A549 (cell line): ENCODE results near the gene CFAP77. TPM values are rescaled to one million over a fixed set of nuclear protein-coding genes. Genes with fewer than 3 reads are reported as not detected.

Experiments used
- ATAC-seq, 2 experiments: fragments of 200-7000 bp in 1 of 2; fragments of >200 bp in 1 of 2; cut with Nextera tagmentation in 1 of 2; cut with Tn5 transposase in 1 of 2; 3 replicates each; pipeline versions ENCODE4 v1.8.0 to v1.9.1; 2018 to 2020; ENCODE audit warnings: mild to moderate bottlenecking in 1 of 2, moderate library complexity in 1 of 2
- CTCF ChIA-PET: fragments of 300-600 bp; sonication (Branson Sonifier 250); formaldehyde crosslinking; extraction: SDS; loops from one replicate; lab custom pipeline; 2021; ENCODE audit warnings: antibody characterized with exemption, inconsistent platforms; lab: Yijun Ruan, JAX
- POLR2A ChIA-PET: fragments of 350-600 bp; formaldehyde crosslinking; extraction: SDS; loops from one replicate; lab custom pipeline; 2021; ENCODE audit warnings: antibody characterized with exemption, inconsistent platforms; lab: Yijun Ruan, JAX
- DNase-seq, 2 experiments: peaks; one replicate each; pipeline versions ENCODE4 v3.0.0 to v3.0.0-alpha.2; 2011 to 2016; ENCODE audit warnings: low read depth in 1 of 2, low spot score in 1 of 2
- FAIRE-seq: peaks from 2 replicates; lab custom pipeline; 2011; peaks lifted over from hg19 to GRCh38; lab: Jason Lieb, UNC
- H3K27ac ChIP-seq, 2 experiments: fragments of >200 bp; sonication (Bioruptor Twin); formaldehyde crosslinking; 3 replicates each; pipeline ENCODE4 v1.5.1; 2016 to 2017
- H3K4me1 ChIP-seq: fragments of >200 bp; sonication (Bioruptor Twin); formaldehyde crosslinking; 3 replicates; pipeline ENCODE4 v1.6.1; 2016
- H3K4me2 ChIP-seq: fragments of >200 bp; sonication (Bioruptor Twin); formaldehyde crosslinking; 3 replicates; pipeline ENCODE4 v1.6.1; 2016
- H3K4me3 ChIP-seq: fragments of >200 bp; sonication (Bioruptor Twin); formaldehyde crosslinking; 3 replicates; pipeline ENCODE4 v1.5.1; 2016
- H3K9me3 ChIP-seq: fragments of >200 bp; sonication (Bioruptor Twin); formaldehyde crosslinking; 3 replicates; pipeline ENCODE4 v1.6.1; 2016
- CHD4 ChIP-seq: fragments of 200-600 bp; sonication (generic); IDR thresholded peaks from 2 replicates; pipeline ENCODE4 v1.6.1; 2016; ENCODE audit warnings: antibody characterized with exemption, mild to moderate bottlenecking, borderline replicate concordance
- EHMT2 ChIP-seq: fragments of 200-600 bp; sonication (generic); IDR thresholded peaks from 2 replicates; pipeline ENCODE4 v1.6.1; 2016; ENCODE audit warnings: antibody characterized with exemption, low read depth, mild to moderate bottlenecking, moderate library complexity
- ESRRA ChIP-seq: fragments of 150-350 bp; IDR thresholded peaks from 2 replicates; pipeline ENCODE4 v1.6.1; 2014; ENCODE audit warnings: mild to moderate bottlenecking, low read length, borderline replicate concordance
- GATA3 ChIP-seq: IDR thresholded peaks from 2 replicates; pipeline ENCODE4 v1.6.1; 2012; ENCODE audit warnings: borderline replicate concordance
- HDAC2 ChIP-seq: fragments of 200-600 bp; sonication (generic); IDR thresholded peaks from 2 replicates; pipeline ENCODE4 v1.6.1; 2016
- HEYL ChIP-seq: fragments of 250-450 bp; sonication (Bioruptor Pico); IDR thresholded peaks from 2 replicates; pipeline ENCODE4 v1.8.0; 2021; ENCODE audit warnings: mild to moderate bottlenecking, moderate library complexity
- HOXA7 ChIP-seq: fragments of 250-450 bp; sonication (Bioruptor Pico); IDR thresholded peaks from 2 replicates; pipeline ENCODE4 v1.5.0; 2020; ENCODE audit warnings: mild to moderate bottlenecking, moderate library complexity
- HOXB13 ChIP-seq: fragments of 250-450 bp; sonication (Bioruptor Pico); IDR thresholded peaks from 2 replicates; pipeline ENCODE4 v1.5.0; 2020; ENCODE audit warnings: low read depth, mild to moderate bottlenecking, moderate library complexity
- MYC ChIP-seq: IDR thresholded peaks from 2 replicates; pipeline ENCODE4 v1.6.1; 2012; ENCODE audit warnings: mild to moderate bottlenecking, inconsistent platforms, low read length, improper control_type of control experiment, borderline replicate concordance
- NPAS2 ChIP-seq: fragments of 250-450 bp; sonication (Bioruptor Pico); IDR thresholded peaks from 2 replicates; pipeline ENCODE4 v1.8.0; 2022; ENCODE audit warnings: mild to moderate bottlenecking, moderate library complexity, borderline replicate concordance
- POLR2AphosphoS2 ChIP-seq: conservative IDR thresholded peaks from 2 replicates; pipeline ENCODE4 v1.6.1; 2012; ENCODE audit warnings: low read length, improper control_type of control experiment, inconsistent platforms
- RAD21 ChIP-seq, 2 experiments: fragments of >200 bp in 1 of 2; sonication (Bioruptor Twin) in 1 of 2; formaldehyde crosslinking in 1 of 2; IDR thresholded peaks in 1 of 2; conservative IDR thresholded peaks in 1 of 2; 2 replicates in 1 of 2; 3 replicates in 1 of 2; pipeline ENCODE4 v1.6.1; 2012 to 2018; ENCODE audit warnings: inconsistent platforms in 1 of 2
- RARB ChIP-seq: fragments of 250-450 bp; sonication (Bioruptor Pico); IDR thresholded peaks from 2 replicates; pipeline ENCODE4 v1.8.0; 2021; ENCODE audit warnings: mild to moderate bottlenecking, moderate library complexity
- RFX5 ChIP-seq: fragments of 450-650 bp; IDR thresholded peaks from 2 replicates; pipeline ENCODE4 v1.7.1; 2014; ENCODE audit warnings: antibody characterized with exemption, mild to moderate bottlenecking, moderate library complexity
- TP53 ChIP-seq: fragments of 250-450 bp; sonication (Bioruptor Pico); IDR thresholded peaks from 2 replicates; pipeline ENCODE4 v1.5.0; 2021; ENCODE audit warnings: mild to moderate bottlenecking, moderate library complexity
- USF2 ChIP-seq: fragments of 450-650 bp; IDR thresholded peaks from 2 replicates; pipeline ENCODE4 v1.6.1; 2014; ENCODE audit warnings: antibody characterized with exemption
- ZSCAN20 ChIP-seq: fragments of 250-450 bp; sonication (Bioruptor Pico); IDR thresholded peaks from 2 replicates; pipeline ENCODE4 v1.8.0; 2022; ENCODE audit warnings: mild to moderate bottlenecking, moderate library complexity
- WGBS: methylation state at CpG from one replicate; pipeline ENCODE4 v1.1.6; 2017; ENCODE audit errors: missing lambda C conversion rate; 5-methylcytosine and 5-hydroxymethylcytosine counted together
- polyA plus RNA-seq, 4 experiments: library from polyadenylated mRNA; depleted of rRNA in 3 of 4; stranded (reverse); fragments of >200 nt; fragmentation: RNase III in 1 of 4; extraction: RNeasy Plus Mini Kit Qiagen cat#74134 plus additional on column Dnase treatment in 1 of 4; gene quantifications; 2 replicates in 3 of 4; 3 replicates in 1 of 4; pipeline ENCODE4 v1.2.3, GENCODE V29; 2011 to 2017
- TF ChIP-seq, protein P1 (sequence below): fragments of 250-450 bp; sonication (Bioruptor Pico); IDR thresholded peaks from 2 replicates; pipeline ENCODE4 v1.5.0; 2020; ENCODE audit warnings: low read depth, mild to moderate bottlenecking, moderate library complexity

The CFAP77 gene
- polyA plus RNA-seq, 2 of the 4 experiments (the other 2 are of a cell fraction) = 0.05 TPM; not detected in 1

- TF ChIP-seq, protein P1, sequence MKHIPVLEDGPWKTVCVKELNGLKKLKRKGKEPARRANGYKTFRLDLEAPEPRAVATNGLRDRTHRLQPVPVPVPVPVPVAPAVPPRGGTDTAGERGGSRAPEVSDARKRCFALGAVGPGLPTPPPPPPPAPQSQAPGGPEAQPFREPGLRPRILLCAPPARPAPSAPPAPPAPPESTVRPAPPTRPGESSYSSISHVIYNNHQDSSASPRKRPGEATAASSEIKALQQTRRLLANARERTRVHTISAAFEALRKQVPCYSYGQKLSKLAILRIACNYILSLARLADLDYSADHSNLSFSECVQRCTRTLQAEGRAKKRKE = no peak
- TF ChIP-seq, all 56 proteins: peak for 0
Observed at GRCh38 chr9:132585954-132586829, 176.2 kb downstream of the CFAP77 start (continued).

DNA sequence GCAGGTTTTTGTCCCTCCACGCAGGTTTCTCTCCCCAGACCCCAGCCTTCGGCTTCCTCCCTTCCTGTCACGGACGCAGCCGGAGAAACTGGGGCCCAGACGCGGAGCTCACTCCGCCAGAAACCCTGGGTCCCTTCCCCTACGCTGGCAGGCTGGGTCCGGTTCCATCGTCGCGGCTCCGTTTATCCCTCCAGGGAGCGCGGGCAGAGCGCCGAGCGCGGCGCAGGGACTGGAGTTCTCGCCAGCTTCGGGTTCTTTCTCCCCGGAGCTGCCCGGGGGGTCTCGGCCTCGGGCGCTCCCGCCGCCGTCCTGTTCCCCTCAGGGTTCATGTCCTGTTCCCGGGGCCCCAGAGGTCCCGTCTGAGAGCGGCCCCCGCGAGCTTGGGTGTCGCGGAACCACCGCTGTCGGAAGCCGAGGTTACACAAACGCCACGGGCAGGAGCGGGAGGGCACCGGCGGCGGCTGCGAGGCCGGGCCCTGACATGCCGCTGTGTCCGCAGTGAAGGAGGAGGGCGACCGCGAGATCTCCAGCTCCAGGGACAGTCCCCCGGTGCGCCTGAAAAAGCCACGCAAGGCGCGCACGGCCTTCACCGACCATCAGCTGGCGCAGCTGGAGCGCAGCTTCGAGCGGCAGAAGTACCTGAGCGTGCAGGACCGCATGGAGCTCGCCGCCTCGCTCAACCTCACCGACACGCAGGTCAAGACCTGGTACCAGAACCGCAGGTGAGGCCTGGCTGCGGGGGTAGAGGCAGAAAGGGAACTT, 177.0 kb downstream of the CFAP77 start:
- POLR2A ChIA-PET = no interaction called here
- no peak overlapping the region for H3K4me3 ChIP-seq
- CTCF ChIA-PET = interaction anchor here (0.6 to 2.3 kb wide), 2 partner anchors 12 to 82 kb away, joined by 3 to 11 read pairs; no protein-coding TSS in a partner anchor
- H3K27ac ChIP-seq = no peak overlapping the region
- DNase-seq (no peak), FAIRE-seq (no peak), ATAC-seq (no peak)
- 90% methylated on average over 61 of the region's 74 CpGs for WGBS
- no peak overlapping the region for H3K4me2 ChIP-seq
- H3K9me3 ChIP-seq = no peaks in the 10 kb centered on the region
- peaks cover 16% of the 10 kb centered on the region; the same call in 1 of the 3 replicates for H3K4me1 ChIP-seq
- TF ChIP-seq NPAS2 (CRISPR knock-in tag) (no peak), HOXB13 (no peak), RARB (CRISPR knock-in tag) (no peak), MYC (no peak)

DNA sequence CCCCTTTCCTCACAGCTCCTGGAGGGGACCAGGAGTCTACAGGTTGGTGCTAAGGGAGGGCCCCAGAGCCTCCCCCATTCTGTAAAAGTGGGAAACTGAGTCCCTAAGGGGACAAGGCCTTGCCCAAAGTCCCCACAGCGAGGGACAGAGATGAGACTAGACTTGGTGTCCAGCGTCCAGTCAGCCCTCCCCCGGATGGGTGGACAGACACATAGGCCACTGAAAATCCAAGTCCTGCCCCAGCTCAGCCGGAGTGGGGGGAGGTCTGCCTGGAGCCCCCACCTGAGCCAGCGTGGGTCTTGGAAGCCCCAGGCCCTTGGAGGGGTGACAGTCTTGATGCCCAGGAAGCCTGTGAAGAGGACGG, 177.6 kb downstream of the CFAP77 start:
- no peaks in the 10 kb centered on the region for H3K9me3 ChIP-seq
- peaks cover 16% of the 10 kb centered on the region; the same call in 1 of the 3 replicates for H3K4me1 ChIP-seq
- no peak overlapping the region for H3K4me2 ChIP-seq
- FAIRE-seq (no peak), DNase-seq (no peak), ATAC-seq (no peak)
- no peak overlapping the region for H3K27ac ChIP-seq
- no peak overlapping the region for H3K4me3 ChIP-seq
- 67% methylated on average over 3 of the region's 6 CpGs for WGBS
- ChIA-PET CTCF (interaction anchor here (2.3 kb wide), 1 partner anchor 12 kb away, joined by 11 read pairs; no protein-coding TSS in a partner anchor), POLR2A (no interaction called here)
- no peak for TF ChIP-seq ESRRA
- TF ChIP-seq, protein P1 = no peak
- TF ChIP-seq POLR2AphosphoS2 = no peak
- TF ChIP-seq CHD4 = no peak
- TF ChIP-seq EHMT2 = no peak
- TF ChIP-seq RARB (CRISPR knock-in tag) = no peak
- TF ChIP-seq GATA3 = no peak
- TF ChIP-seq USF2 = no peak
- no peak for TF ChIP-seq HDAC2
- TF ChIP-seq ZSCAN20 (CRISPR knock-in tag) = no peak
- no peak for TF ChIP-seq RFX5
- TF ChIP-seq NPAS2 (CRISPR knock-in tag) = no peak
- no peak for TF ChIP-seq HOXB13
- TF ChIP-seq HOXA7 (CRISPR knock-in tag) = no peak
- TF ChIP-seq TP53 (CRISPR knock-in tag) = no peak
- TF ChIP-seq HEYL (CRISPR knock-in tag) = no peak
- no peak for TF ChIP-seq RAD21 (conservative IDR thresholded peaks at IDR 0.05 in 1 of 2, IDR thresholded peaks at IDR 0.05 in 1 of 2)
